ENCODE data around the gene MTMR11.

Gene MTMR11

DNA sequence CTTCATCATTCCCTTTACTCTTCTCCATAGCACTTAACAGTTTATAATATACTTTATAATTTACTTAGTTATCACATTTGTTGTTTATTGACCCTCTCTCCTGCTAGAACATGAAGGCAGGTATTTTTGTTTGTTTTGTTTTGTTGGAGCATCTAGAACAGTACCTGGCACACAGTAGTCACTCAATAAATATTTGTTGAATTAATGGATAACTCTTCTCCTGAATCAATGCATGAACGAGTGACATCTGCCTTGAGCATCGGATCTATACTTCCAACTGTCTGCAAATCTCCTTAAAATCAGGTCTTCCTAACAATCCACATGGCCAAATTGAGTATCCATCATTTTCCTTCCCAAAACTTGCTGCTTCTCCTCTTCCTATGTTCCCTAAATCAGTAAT is 35.9 kb upstream of the MTMR11 start:
- TF ChIP-seq CTCF (IDR thresholded peaks at IDR 0.05; ENCODE audit: control extremely low read depth, extremely low read depth, low read depth, missing control alignments), result no peak
- CTCF ChIA-PET, result interaction anchor here (1.9 to 2.9 kb wide), 2 partner anchors 10 to 17 kb away, joined by 4 to 11 read pairs; no protein-coding TSS in a partner anchor
- POLR2A ChIA-PET, result no interaction called here
- no peak for DNase-seq (ENCODE audit: extremely low spot score)

- TF ChIP-seq CTCF (IDR thresholded peaks at IDR 0.05; ENCODE audit: control extremely low read depth, extremely low read depth, low read depth, missing control alignments), result no peak
- ChIA-PET CTCF (no interaction called here), POLR2A (no interaction called here)
- no peak for DNase-seq (ENCODE audit: extremely low spot score)
Observed at GRCh38 chr1:149967646-149968045, 31.0 kb upstream of the MTMR11 start.

- ChIA-PET CTCF (interaction anchor here (1.2 to 1.6 kb wide), 3 partner anchors 38 to 84 kb away, joined by 3 to 4 read pairs (median 4); partner anchors contain the start of gene OTUD7B), POLR2A (no interaction called here)
- no peak for DNase-seq (ENCODE audit: extremely low spot score)
- TF ChIP-seq CTCF (IDR thresholded peaks at IDR 0.05; ENCODE audit: control extremely low read depth, extremely low read depth, low read depth, missing control alignments), result no peak
Observed at GRCh38 chr1:149967041-149967440, 30.4 kb upstream of the MTMR11 start.

GRCh38 chr1:149966405-149966804 is 29.7 kb upstream of the MTMR11 start:
- ChIA-PET POLR2A (no interaction called here), CTCF (interaction anchor here (1.2 to 1.6 kb wide), 3 partner anchors 37 to 84 kb away, joined by 3 to 4 read pairs (median 4); partner anchors contain the start of gene OTUD7B)
- DNase-seq (ENCODE audit: extremely low spot score), result no peak
- TF ChIP-seq CTCF (IDR thresholded peaks at IDR 0.05; ENCODE audit: control extremely low read depth, extremely low read depth, low read depth, missing control alignments), result no peak

GRCh38 chr1:149965440-149965839 is 28.8 kb upstream of the MTMR11 start:
- no peak for DNase-seq (ENCODE audit: extremely low spot score)
- POLR2A ChIA-PET, result no interaction called here
- TF ChIP-seq CTCF (IDR thresholded peaks at IDR 0.05; ENCODE audit: control extremely low read depth, extremely low read depth, low read depth, missing control alignments), result no peak
- CTCF ChIA-PET, result interaction anchor here (1.4 to 1.6 kb wide), 2 partner anchors 85 to 264 kb away, joined by 3 to 4 read pairs; no protein-coding TSS in a partner anchor

DNA sequence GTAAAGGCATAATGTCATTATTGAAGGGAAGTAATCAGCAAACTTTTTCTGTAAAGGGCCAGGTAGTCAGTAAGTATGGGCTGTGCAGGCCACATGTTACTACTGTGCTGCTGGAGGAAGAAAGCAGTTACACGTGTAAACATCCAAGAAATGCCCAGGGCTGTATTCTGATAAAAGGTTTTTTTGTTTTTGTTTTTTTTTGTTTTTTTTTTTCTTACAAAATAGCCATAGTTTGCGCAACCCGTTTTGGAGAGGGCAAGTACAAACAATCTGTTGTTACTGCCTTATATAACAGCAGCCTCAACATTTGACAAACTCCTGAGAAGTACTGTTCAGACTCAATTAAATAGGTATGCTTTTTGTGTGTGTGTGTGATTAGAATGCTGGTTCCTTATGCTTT is 26.7 kb upstream of the MTMR11 start:
- CTCF ChIA-PET, result interaction anchor here (1.0 to 2.4 kb wide), 9 partner anchors 9 to 221 kb away, joined by 3 to 17 read pairs (median 6); no protein-coding TSS in a partner anchor
- DNase-seq (ENCODE audit: extremely low spot score), result no peak
- POLR2A ChIA-PET, result no interaction called here
- no peak for TF ChIP-seq CTCF (IDR thresholded peaks at IDR 0.05; ENCODE audit: control extremely low read depth, extremely low read depth, low read depth, missing control alignments)
